OCI-LY1 (cell line): ENCODE measurements around the gene SLC22A23.

Experiments
- EZH2 ChIP-seq: fragments of 200-600 bp; sonication (generic), shearing (Covaris generic); IDR thresholded peaks from 2 replicates; pipeline ENCODE4 v1.8.0; 2017; ENCODE audit warnings: borderline replicate concordance, mixed run types, mild to moderate bottlenecking, antibody characterized with exemption, low read length, moderate library complexity, mixed read lengths
- TF ChIP-seq, protein P1 (sequence below): fragments of 200-600 bp; sonication (generic), shearing (Covaris generic); IDR thresholded peaks from 2 replicates; pipeline ENCODE4 v1.5.1; 2017; ENCODE audit warnings: mild to moderate bottlenecking, antibody characterized with exemption, low read length, moderate library complexity, mixed read lengths

DNA sequence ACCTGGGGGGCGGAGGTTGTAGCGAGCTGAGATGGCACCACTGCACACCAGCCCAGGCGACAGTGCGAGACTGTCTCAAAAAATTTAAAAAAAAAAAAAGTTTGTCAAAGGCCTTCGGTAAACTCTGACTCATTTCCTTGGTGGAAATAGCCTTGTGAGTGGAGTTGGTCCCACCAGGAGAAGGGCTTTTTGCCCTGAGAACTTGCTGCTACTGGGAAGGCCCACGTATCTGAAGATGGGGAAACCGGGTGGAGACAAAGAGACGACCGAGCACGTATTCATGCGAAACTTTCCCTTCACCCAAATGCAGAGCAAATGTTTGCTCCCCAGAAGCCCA lies 51.7 kb downstream of the SLC22A23 start:
- TF ChIP-seq, protein P1, sequence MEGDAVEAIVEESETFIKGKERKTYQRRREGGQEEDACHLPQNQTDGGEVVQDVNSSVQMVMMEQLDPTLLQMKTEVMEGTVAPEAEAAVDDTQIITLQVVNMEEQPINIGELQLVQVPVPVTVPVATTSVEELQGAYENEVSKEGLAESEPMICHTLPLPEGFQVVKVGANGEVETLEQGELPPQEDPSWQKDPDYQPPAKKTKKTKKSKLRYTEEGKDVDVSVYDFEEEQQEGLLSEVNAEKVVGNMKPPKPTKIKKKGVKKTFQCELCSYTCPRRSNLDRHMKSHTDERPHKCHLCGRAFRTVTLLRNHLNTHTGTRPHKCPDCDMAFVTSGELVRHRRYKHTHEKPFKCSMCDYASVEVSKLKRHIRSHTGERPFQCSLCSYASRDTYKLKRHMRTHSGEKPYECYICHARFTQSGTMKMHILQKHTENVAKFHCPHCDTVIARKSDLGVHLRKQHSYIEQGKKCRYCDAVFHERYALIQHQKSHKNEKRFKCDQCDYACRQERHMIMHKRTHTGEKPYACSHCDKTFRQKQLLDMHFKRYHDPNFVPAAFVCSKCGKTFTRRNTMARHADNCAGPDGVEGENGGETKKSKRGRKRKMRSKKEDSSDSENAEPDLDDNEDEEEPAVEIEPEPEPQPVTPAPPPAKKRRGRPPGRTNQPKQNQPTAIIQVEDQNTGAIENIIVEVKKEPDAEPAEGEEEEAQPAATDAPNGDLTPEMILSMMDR = no peak
- no peak for TF ChIP-seq EZH2
